Subcutaneous abdominal adipose tissue (tissue), 5 donors: ENCODE data around the gene EEFSEC.

Source experiments
- H3K27ac ChIP-seq: one replicate; pipeline ENCODE4 v1.7.0; 2013; ENCODE audit warnings: low read depth, mild to moderate bottlenecking, inconsistent platforms, low read length, moderate library complexity
- H3K27me3 ChIP-seq, 5 donors: one replicate each; pipeline ENCODE4 v1.7.0; 2013; ENCODE audit warnings: low read length in 5 of 5, inconsistent platforms in 1 of 5; ENCODE audit not compliant: control insufficient read depth in 5 of 5, insufficient read depth in 4 of 5
- H3K36me3 ChIP-seq, 5 donors: one replicate each; pipeline ENCODE4 v1.7.0; 2013; ENCODE audit warnings: low read length in 5 of 5; ENCODE audit not compliant: control insufficient read depth in 5 of 5, insufficient read depth in 5 of 5
- H3K4me1 ChIP-seq, 5 donors: one replicate each; pipeline ENCODE4 v1.7.0; 2013; ENCODE audit warnings: low read length in 5 of 5, mild to moderate bottlenecking in 3 of 5, moderate library complexity in 1 of 5; ENCODE audit not compliant: control insufficient read depth in 5 of 5, insufficient read depth in 5 of 5
- H3K4me3 ChIP-seq, 5 donors: one replicate each; pipeline ENCODE4 v1.7.0; 2013; ENCODE audit warnings: low read length in 5 of 5, low read depth in 1 of 5
- H3K9ac ChIP-seq, 5 donors: one replicate each; pipeline ENCODE4 v1.7.0; 2013; ENCODE audit warnings: low read length in 5 of 5, mild to moderate bottlenecking in 4 of 5, moderate library complexity in 3 of 5
- H3K9me3 ChIP-seq, 5 donors: one replicate each; pipeline ENCODE4 v1.7.0; 2013; ENCODE audit warnings: low read length in 5 of 5; ENCODE audit not compliant: control insufficient read depth in 5 of 5
- donor health status: healthy.
- donor health status: healthy.
- donor health status: healthy.
- donor health status: healthy.
- donor health status: healthy.

EEFSEC gene

GRCh38 chr3:128335621-128336296 is 182.5 kb downstream of the EEFSEC start:
- Histone ChIP-seq H3K27ac (no peak overlapping the region), H3K4me1 (peaks cover 0 to 4% (median 0%) of the 10 kb centered on the region in 5 donors), H3K4me3 (no peak overlapping the region), H3K36me3 (peaks cover 0 to 14% (median 7%) of the 10 kb centered on the region in 5 donors), H3K27me3 (no peaks in the 10 kb centered on the region), H3K9ac (no peak overlapping the region), H3K9me3 (no peaks in the 10 kb centered on the region)

- no peak overlapping the region for H3K4me3 ChIP-seq
- peaks cover 0 to 8% (median under 1%) of the 10 kb centered on the region in 5 donors for H3K4me1 ChIP-seq
- no peaks in the 10 kb centered on the region for H3K27me3 ChIP-seq
- peaks cover 0 to 22% (median 14%) of the 10 kb centered on the region in 5 donors for H3K36me3 ChIP-seq
- no peak overlapping the region for H3K27ac ChIP-seq
- no peak overlapping the region for H3K9ac ChIP-seq
- H3K9me3 ChIP-seq = no peaks in the 10 kb centered on the region
Observed at GRCh38 chr3:128336337-128337156, 183.3 kb downstream of the EEFSEC start.

- Histone ChIP-seq H3K4me1 (peaks cover 0 to 16% (median 4%) of the 10 kb centered on the region in 5 donors), H3K36me3 (peaks cover 0 to 30% (median 19%) of the 10 kb centered on the region in 5 donors)
Observed at GRCh38 chr3:128337305-128337704, 184.0 kb downstream of the EEFSEC start.

GRCh38 chr3:128338536-128339330 is 185.5 kb downstream of the EEFSEC start:
- H3K27me3 ChIP-seq = no peaks in the 10 kb centered on the region
- peaks cover 0 to 33% (median 23%) of the 10 kb centered on the region in 5 donors for H3K36me3 ChIP-seq
- no peaks in the 10 kb centered on the region for H3K9me3 ChIP-seq
- no peak overlapping the region for H3K27ac ChIP-seq
- H3K4me3 ChIP-seq = no peak overlapping the region
- no peak overlapping the region for H3K9ac ChIP-seq
- H3K4me1 ChIP-seq = peaks cover 0 to 17% (median 4%) of the 10 kb centered on the region in 5 donors

More at GRCh38 chr3:128337305-128337704, 184.0 kb downstream of the EEFSEC start:
- no peaks in the 10 kb centered on the region for H3K9me3 ChIP-seq
- no peak overlapping the region for H3K27ac ChIP-seq
- no peak overlapping the region for H3K4me3 ChIP-seq
- H3K27me3 ChIP-seq = no peaks in the 10 kb centered on the region
- H3K9ac ChIP-seq = no peak overlapping the region

GRCh38 chr3:128339491-128340012 is 186.3 kb downstream of the EEFSEC start:
- Histone ChIP-seq H3K9ac (no peak overlapping the region), H3K27me3 (no peaks in the 10 kb centered on the region), H3K4me3 (no peak overlapping the region), H3K9me3 (no peaks in the 10 kb centered on the region), H3K27ac (no peak overlapping the region), H3K4me1 (peaks cover 0 to 17% (median 4%) of the 10 kb centered on the region in 5 donors), H3K36me3 (peaks cover 0 to 33% (median 23%) of the 10 kb centered on the region in 5 donors)

- Histone ChIP-seq H3K36me3 (peaks cover 0 to 33% (median 23%) of the 10 kb centered on the region in 5 donors), H3K9ac (no peak overlapping the region), H3K27ac (no peak overlapping the region), H3K27me3 (no peaks in the 10 kb centered on the region), H3K4me1 (peaks cover 0 to 23% (median 7%) of the 10 kb centered on the region in 5 donors), H3K4me3 (no peak overlapping the region), H3K9me3 (no peaks in the 10 kb centered on the region)
Observed at GRCh38 chr3:128340198-128340903, 187.1 kb downstream of the EEFSEC start.

GRCh38 chr3:128340904-128341555 is 187.7 kb downstream of the EEFSEC start:
- Histone ChIP-seq H3K9ac (no peak overlapping the region), H3K4me1 (peaks cover 0 to 26% (median 8%) of the 10 kb centered on the region in 5 donors), H3K27ac (no peak overlapping the region), H3K36me3 (peaks cover 0 to 33% (median 23%) of the 10 kb centered on the region in 5 donors), H3K4me3 (no peak overlapping the region), H3K9me3 (no peaks in the 10 kb centered on the region), H3K27me3 (no peaks in the 10 kb centered on the region)

GRCh38 chr3:128341659-128342395 is 188.5 kb downstream of the EEFSEC start:
- Histone ChIP-seq H3K4me3 (no peak overlapping the region), H3K36me3 (peaks cover 0 to 33% (median 23%) of the 10 kb centered on the region in 5 donors), H3K4me1 (peaks cover 0 to 26% (median 8%) of the 10 kb centered on the region in 5 donors), H3K27me3 (no peaks in the 10 kb centered on the region), H3K27ac (no peak overlapping the region), H3K9me3 (no peaks in the 10 kb centered on the region), H3K9ac (no peak overlapping the region)
